PC-3 (cell line): Measurements from ENCODE around the gene CYGB.

ENCODE experiments used
- CTCF ChIP-seq: fragments of 300-600 bp; sonication (generic); conservative IDR thresholded peaks from 2 replicates; pipeline ENCODE4 v1.5.1; 2017; ENCODE audit warnings: antibody characterized with exemption, low read depth, mild to moderate bottlenecking, low read length
- EZH2 ChIP-seq: fragments of 300-600 bp; sonication (generic); IDR thresholded peaks from one replicate; pipeline ENCODE4 v1.6.1; 2017; ENCODE audit warnings: antibody characterized with exemption, mild to moderate bottlenecking, low read length; ENCODE audit not compliant: unreplicated experiment

- TF ChIP-seq CTCF (peak; percentile 90), EZH2 (no peak)
These were observed 9.7 kb upstream of the CYGB start for GRCh38 chr17:76547183-76547641.
